Ishikawa (cell line): ENCODE results near the gene PRKCE.

Experiments
- CEBPB ChIP-seq: IDR thresholded peaks from 2 replicates; pipeline ENCODE4 v1.6.1; 2012
- CREB1 ChIP-seq: IDR thresholded peaks from 2 replicates; pipeline ENCODE4 v1.6.1; 2012; ENCODE audit warnings: low read depth
- EGR1 ChIP-seq: IDR thresholded peaks from 2 replicates; pipeline ENCODE4 v1.6.1; 2012
- EP300 ChIP-seq: IDR thresholded peaks from 2 replicates; pipeline ENCODE4 v1.6.1; 2012; ENCODE audit warnings: borderline replicate concordance
- FOXM1 ChIP-seq: IDR thresholded peaks from 2 replicates; pipeline ENCODE4 v1.6.1; 2012; ENCODE audit warnings: low read depth, borderline replicate concordance
- NFIC ChIP-seq: IDR thresholded peaks from 2 replicates; pipeline ENCODE4 v1.6.1; 2012
- RAD21 ChIP-seq: IDR thresholded peaks from 2 replicates; pipeline ENCODE4 v1.6.1; 2012; ENCODE audit warnings: low read depth
- TAF1 ChIP-seq: IDR thresholded peaks from 2 replicates; pipeline ENCODE4 v1.6.1; 2012; ENCODE audit warnings: low read depth, mild to moderate bottlenecking
- TCF12 ChIP-seq: IDR thresholded peaks from 2 replicates; pipeline ENCODE4 v1.6.1; 2012; ENCODE audit warnings: low read depth
- TEAD4 ChIP-seq: IDR thresholded peaks from 2 replicates; pipeline ENCODE4 v1.6.1; 2012
- YY1 ChIP-seq: IDR thresholded peaks from 2 replicates; pipeline ENCODE4 v1.6.1; 2012; ENCODE audit warnings: low read depth
- ZBTB7A ChIP-seq: IDR thresholded peaks from 2 replicates; pipeline ENCODE4 v1.6.1; 2012; ENCODE audit warnings: low read depth
- TF ChIP-seq, protein P1 (sequence below): IDR thresholded peaks from 2 replicates; pipeline ENCODE4 v1.6.1; 2012
- TF ChIP-seq, protein P2 (sequence below): IDR thresholded peaks from 2 replicates; pipeline ENCODE4 v1.6.1; 2012; ENCODE audit warnings: low read depth, mild to moderate bottlenecking
- TF ChIP-seq, protein P3 (sequence below): IDR thresholded peaks from 2 replicates; pipeline ENCODE4 v1.6.1; 2012

Gene PRKCE

DNA sequence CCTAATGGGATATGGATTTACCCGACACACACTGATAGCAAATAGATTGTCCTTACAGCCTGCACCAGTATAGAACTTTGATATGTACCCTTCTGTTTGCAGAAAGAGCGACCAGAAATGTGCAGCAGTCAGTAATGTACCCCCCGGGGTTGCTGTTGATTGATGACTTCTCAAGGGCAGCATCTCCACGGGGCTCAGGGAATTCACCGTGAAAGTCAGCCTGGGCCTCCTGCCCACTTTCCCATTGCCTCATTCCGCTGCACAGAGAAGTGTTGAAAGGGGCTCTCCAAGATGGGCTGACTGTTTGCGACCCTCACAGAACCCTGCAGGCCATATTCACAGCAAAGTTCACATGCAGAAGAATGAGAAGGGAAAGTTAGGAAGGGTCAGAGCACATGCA, 241.3 kb downstream of the PRKCE start:
- TF ChIP-seq FOXM1 (no peak), CREB1 (no peak), EGR1 (no peak), TEAD4 (0 out of 2 replicates have a peak, but pooled peaks have one; percentile 32), NFIC (peak; percentile 51), YY1 (no peak), TCF12 (no peak), RAD21 (no peak), ZBTB7A (no peak), EP300 (no peak), TAF1 (no peak), CEBPB (0 out of 2 replicates have a peak, but pooled peaks have one; percentile 18)
- TF ChIP-seq, protein P1, sequence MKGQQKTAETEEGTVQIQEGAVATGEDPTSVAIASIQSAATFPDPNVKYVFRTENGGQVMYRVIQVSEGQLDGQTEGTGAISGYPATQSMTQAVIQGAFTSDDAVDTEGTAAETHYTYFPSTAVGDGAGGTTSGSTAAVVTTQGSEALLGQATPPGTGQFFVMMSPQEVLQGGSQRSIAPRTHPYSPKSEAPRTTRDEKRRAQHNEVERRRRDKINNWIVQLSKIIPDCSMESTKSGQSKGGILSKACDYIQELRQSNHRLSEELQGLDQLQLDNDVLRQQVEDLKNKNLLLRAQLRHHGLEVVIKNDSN: no peak
- TF ChIP-seq, protein P2, sequence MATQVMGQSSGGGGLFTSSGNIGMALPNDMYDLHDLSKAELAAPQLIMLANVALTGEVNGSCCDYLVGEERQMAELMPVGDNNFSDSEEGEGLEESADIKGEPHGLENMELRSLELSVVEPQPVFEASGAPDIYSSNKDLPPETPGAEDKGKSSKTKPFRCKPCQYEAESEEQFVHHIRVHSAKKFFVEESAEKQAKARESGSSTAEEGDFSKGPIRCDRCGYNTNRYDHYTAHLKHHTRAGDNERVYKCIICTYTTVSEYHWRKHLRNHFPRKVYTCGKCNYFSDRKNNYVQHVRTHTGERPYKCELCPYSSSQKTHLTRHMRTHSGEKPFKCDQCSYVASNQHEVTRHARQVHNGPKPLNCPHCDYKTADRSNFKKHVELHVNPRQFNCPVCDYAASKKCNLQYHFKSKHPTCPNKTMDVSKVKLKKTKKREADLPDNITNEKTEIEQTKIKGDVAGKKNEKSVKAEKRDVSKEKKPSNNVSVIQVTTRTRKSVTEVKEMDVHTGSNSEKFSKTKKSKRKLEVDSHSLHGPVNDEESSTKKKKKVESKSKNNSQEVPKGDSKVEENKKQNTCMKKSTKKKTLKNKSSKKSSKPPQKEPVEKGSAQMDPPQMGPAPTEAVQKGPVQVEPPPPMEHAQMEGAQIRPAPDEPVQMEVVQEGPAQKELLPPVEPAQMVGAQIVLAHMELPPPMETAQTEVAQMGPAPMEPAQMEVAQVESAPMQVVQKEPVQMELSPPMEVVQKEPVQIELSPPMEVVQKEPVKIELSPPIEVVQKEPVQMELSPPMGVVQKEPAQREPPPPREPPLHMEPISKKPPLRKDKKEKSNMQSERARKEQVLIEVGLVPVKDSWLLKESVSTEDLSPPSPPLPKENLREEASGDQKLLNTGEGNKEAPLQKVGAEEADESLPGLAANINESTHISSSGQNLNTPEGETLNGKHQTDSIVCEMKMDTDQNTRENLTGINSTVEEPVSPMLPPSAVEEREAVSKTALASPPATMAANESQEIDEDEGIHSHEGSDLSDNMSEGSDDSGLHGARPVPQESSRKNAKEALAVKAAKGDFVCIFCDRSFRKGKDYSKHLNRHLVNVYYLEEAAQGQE: no peak
- TF ChIP-seq, protein P3, sequence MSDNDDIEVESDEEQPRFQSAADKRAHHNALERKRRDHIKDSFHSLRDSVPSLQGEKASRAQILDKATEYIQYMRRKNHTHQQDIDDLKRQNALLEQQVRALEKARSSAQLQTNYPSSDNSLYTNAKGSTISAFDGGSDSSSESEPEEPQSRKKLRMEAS: no peak

DNA sequence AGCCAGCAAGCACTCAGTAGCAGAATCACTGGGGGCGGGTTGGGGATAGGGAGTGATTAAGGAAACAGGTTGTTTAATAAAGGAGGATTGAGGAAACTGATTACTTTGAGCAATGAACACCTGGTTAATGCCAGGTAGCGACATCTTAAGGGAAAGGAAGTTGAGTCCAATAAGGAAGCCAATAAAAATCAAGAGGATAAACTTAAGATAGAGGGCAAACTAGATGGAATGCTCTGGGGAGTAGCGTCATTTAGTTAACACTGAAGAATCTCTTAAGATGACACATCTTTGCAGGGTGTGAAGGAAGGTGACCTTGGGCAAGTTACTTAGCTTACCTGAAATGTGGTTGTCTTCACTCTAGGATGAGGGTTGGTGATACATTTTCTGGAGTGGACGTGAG, 242.7 kb downstream of the PRKCE start:
- TF ChIP-seq CEBPB: no peak
- no peak for TF ChIP-seq FOXM1
- TF ChIP-seq EP300: no peak
- TF ChIP-seq, protein P2: no peak
- no peak for TF ChIP-seq TEAD4
- TF ChIP-seq TAF1: no peak
- TF ChIP-seq YY1: no peak
- no peak for TF ChIP-seq EGR1
- TF ChIP-seq NFIC: no peak
- TF ChIP-seq, protein P3: no peak
- TF ChIP-seq, protein P1: no peak
- TF ChIP-seq ZBTB7A: no peak
- TF ChIP-seq CREB1: no peak
- TF ChIP-seq TCF12: no peak
- TF ChIP-seq RAD21: no peak

DNA sequence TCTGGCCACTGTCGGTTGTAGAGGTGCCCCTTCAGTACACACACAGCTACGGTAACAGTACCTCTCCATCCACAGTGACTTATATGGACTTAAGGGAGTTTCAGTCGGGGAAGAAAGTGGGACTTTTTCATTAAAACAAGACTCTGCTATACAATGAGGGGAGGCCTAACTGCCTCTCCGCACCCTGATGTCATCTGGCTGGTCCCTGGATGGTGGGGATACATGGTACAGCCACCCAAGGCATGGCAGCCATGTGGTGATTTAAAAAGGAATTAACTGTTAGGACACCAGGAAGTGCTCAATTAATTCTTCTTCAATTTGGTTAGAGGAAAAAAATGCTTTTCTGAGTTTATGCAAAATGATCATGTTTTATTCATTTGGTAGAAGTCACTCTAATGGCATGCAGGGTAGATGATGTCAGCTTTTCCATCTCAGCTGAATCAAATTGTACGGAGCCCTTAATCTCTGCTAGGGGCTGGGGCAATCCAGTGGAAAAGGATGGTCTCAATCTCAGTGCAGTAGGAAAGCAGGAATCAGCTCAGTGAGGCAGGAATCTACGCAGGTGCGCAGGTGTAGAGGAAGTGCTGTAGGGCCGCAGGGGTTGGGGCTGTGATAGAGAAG, 243.9 kb downstream of the PRKCE start:
- TF ChIP-seq ZBTB7A (no peak), CREB1 (no peak), RAD21 (no peak), TEAD4 (no peak), EGR1 (no peak), NFIC (no peak), FOXM1 (no peak), YY1 (no peak), CEBPB (no peak), TAF1 (no peak), EP300 (no peak), TCF12 (no peak)
- TF ChIP-seq, protein P2: no peak
- TF ChIP-seq, protein P3: no peak
- TF ChIP-seq, protein P1: no peak

DNA sequence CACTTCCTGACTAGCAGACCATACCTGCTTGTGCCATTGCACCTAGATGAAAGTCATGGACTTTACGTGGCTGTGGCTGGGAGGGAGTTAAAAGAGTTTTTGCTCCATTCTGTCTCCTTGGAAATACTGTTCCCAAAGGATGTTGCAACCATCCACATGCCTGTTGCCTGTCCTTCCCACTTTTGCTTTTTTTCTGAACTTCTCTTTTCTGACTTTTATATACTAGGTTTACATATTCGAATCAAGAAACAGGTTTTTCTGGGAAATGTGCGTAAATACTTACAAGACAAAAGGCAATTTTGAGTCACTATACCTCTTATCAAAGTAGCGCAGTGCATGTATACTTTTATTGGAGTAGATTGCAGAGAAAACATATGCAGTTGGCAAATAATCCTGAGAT, 244.8 kb downstream of the PRKCE start:
- TF ChIP-seq TCF12 (no peak), EGR1 (no peak), RAD21 (no peak), NFIC (no peak), CREB1 (no peak), TAF1 (no peak), EP300 (no peak), TEAD4 (no peak)
- TF ChIP-seq, protein P2: no peak
- TF ChIP-seq, protein P3: no peak
- TF ChIP-seq, protein P1: no peak
